ENCODE data around the gene STK4.

The STK4 gene

GRCh38 chr20:44952731-44953130, 13.6 kb upstream of the STK4 start:
- peaks cover 98% of the 10 kb centered on the region for H3K36me3 ChIP-seq (ENCODE audit: insufficient read depth, insufficient read length, low read length)

DNA sequence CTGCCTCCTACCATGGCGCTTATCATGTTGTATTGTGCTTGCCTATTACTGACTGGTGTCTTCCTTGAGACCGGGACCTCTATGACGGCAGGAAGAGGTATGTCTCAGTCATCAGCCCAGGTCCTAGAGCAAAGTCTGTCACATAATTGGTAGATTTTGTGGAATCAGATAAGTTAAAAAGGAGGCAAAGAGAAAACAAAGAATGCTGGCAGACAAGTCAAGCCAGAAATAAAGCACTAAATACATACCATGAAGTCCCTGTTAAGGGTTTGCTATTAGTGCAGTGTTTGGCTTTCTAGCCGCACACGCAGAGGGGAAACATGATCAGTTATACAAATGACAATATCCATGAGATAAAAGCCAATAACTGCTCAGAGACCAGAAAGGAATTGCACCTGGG, 12.1 kb upstream of the STK4 start:
- TF ChIP-seq YY1 (IDR thresholded peaks at IDR 0.05; ENCODE audit: insufficient read depth, insufficient read length): no peak
- no peak for DNase-seq (ENCODE audit: low read depth, low spot score)
- Histone ChIP-seq H3K9me3 (ENCODE audit: insufficient read depth, low read length) (no peaks in the 10 kb centered on the region), H3K27me3 (ENCODE audit: insufficient read depth, insufficient read length) (no peaks in the 10 kb centered on the region), H3K36me3 (ENCODE audit: insufficient read depth, insufficient read length, low read length) (peaks cover 94% of the 10 kb centered on the region), H3K4me3 (ENCODE audit: insufficient read length, low read depth) (no peak overlapping the region), H3K4me1 (ENCODE audit: insufficient read depth, insufficient read length) (no peaks in the 10 kb centered on the region), H3K9ac (ENCODE audit: insufficient read length, low read depth) (no peak overlapping the region)

More at GRCh38 chr20:44952731-44953130, 13.6 kb upstream of the STK4 start:
- Histone ChIP-seq H3K4me3 (ENCODE audit: insufficient read length, low read depth) (no peak overlapping the region), H3K4me1 (ENCODE audit: insufficient read depth, insufficient read length) (no peaks in the 10 kb centered on the region), H3K9ac (ENCODE audit: insufficient read length, low read depth) (no peak overlapping the region), H3K9me3 (ENCODE audit: insufficient read depth, low read length) (no peaks in the 10 kb centered on the region), H3K27me3 (ENCODE audit: insufficient read depth, insufficient read length) (no peaks in the 10 kb centered on the region)
- no peak for DNase-seq (ENCODE audit: low read depth, low spot score)
- no peak for TF ChIP-seq SUZ12 (IDR thresholded peaks at IDR 0.05; ENCODE audit: extremely low read depth, insufficient read depth, insufficient read length)
- TF ChIP-seq ZNF274 (IDR thresholded peaks at IDR 0.05; ENCODE audit: low read depth, low read length): no peak
- no peak for TF ChIP-seq YY1 (IDR thresholded peaks at IDR 0.05; ENCODE audit: insufficient read depth, insufficient read length)

GRCh38 chr20:44955270-44955669, 11.0 kb upstream of the STK4 start:
- H3K4me3 ChIP-seq (ENCODE audit: insufficient read length, low read depth): no peak overlapping the region
- H3K36me3 ChIP-seq (ENCODE audit: insufficient read depth, insufficient read length, low read length): peaks cover 84% of the 10 kb centered on the region
- H3K9me3 ChIP-seq (ENCODE audit: insufficient read depth, low read length): no peaks in the 10 kb centered on the region
- H3K9ac ChIP-seq (ENCODE audit: insufficient read length, low read depth): no peak overlapping the region
- no peaks in the 10 kb centered on the region for H3K27me3 ChIP-seq (ENCODE audit: insufficient read depth, insufficient read length)
- no peaks in the 10 kb centered on the region for H3K4me1 ChIP-seq (ENCODE audit: insufficient read depth, insufficient read length)
- TF ChIP-seq ZNF274 (IDR thresholded peaks at IDR 0.05; ENCODE audit: low read depth, low read length) (no peak), YY1 (IDR thresholded peaks at IDR 0.05; ENCODE audit: insufficient read depth, insufficient read length) (no peak), SUZ12 (IDR thresholded peaks at IDR 0.05; ENCODE audit: extremely low read depth, insufficient read depth, insufficient read length) (no peak)
- no peak for DNase-seq (ENCODE audit: low read depth, low spot score)

- H3K4me1 ChIP-seq (ENCODE audit: insufficient read depth, insufficient read length): no peaks in the 10 kb centered on the region
- H3K4me3 ChIP-seq (ENCODE audit: insufficient read length, low read depth): no peak overlapping the region
- H3K27me3 ChIP-seq (ENCODE audit: insufficient read depth, insufficient read length): no peaks in the 10 kb centered on the region
- no peak overlapping the region for H3K9ac ChIP-seq (ENCODE audit: insufficient read length, low read depth)
- peaks cover 73% of the 10 kb centered on the region for H3K36me3 ChIP-seq (ENCODE audit: insufficient read depth, insufficient read length, low read length)
- TF ChIP-seq ZNF274 (IDR thresholded peaks at IDR 0.05; ENCODE audit: low read depth, low read length) (no peak), YY1 (IDR thresholded peaks at IDR 0.05; ENCODE audit: insufficient read depth, insufficient read length) (no peak), SUZ12 (IDR thresholded peaks at IDR 0.05; ENCODE audit: extremely low read depth, insufficient read depth, insufficient read length) (no peak)
- DNase-seq (ENCODE audit: low read depth, low spot score): no peak
- H3K9me3 ChIP-seq (ENCODE audit: insufficient read depth, low read length): no peaks in the 10 kb centered on the region
Observed at GRCh38 chr20:44956410-44956809, 9.9 kb upstream of the STK4 start.

DNA sequence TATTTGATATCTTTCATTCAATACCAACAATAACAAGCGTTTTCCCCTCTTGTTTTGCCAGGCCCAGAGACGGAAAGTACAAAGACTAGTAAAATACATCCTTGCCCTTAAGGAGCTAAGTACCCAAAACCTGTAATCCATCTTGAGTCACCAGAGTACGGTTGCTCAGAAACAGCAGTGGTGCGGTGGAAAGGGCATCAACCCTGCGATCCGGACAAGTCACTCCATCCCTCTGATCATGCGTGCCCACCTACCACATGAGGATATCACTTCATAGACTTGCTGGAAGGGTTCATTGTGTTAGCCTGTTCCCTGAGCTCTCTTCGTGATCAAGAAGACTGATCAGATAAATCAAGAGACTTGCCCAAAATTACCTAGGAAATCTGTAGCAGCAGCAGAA, 8.0 kb upstream of the STK4 start:
- peaks cover 54% of the 10 kb centered on the region for H3K36me3 ChIP-seq (ENCODE audit: insufficient read depth, insufficient read length, low read length)
- H3K4me3 ChIP-seq (ENCODE audit: insufficient read length, low read depth): no peak overlapping the region
- TF ChIP-seq YY1 (IDR thresholded peaks at IDR 0.05; ENCODE audit: insufficient read depth, insufficient read length): no peak
- TF ChIP-seq SUZ12 (IDR thresholded peaks at IDR 0.05; ENCODE audit: extremely low read depth, insufficient read depth, insufficient read length): no peak
- no peak for TF ChIP-seq ZNF274 (IDR thresholded peaks at IDR 0.05; ENCODE audit: low read depth, low read length)
- H3K9ac ChIP-seq (ENCODE audit: insufficient read length, low read depth): no peak overlapping the region
- no peak for DNase-seq (ENCODE audit: low read depth, low spot score)
- H3K4me1 ChIP-seq (ENCODE audit: insufficient read depth, insufficient read length): no peaks in the 10 kb centered on the region
- no peaks in the 10 kb centered on the region for H3K9me3 ChIP-seq (ENCODE audit: insufficient read depth, low read length)
- no peaks in the 10 kb centered on the region for H3K27me3 ChIP-seq (ENCODE audit: insufficient read depth, insufficient read length)

DNA sequence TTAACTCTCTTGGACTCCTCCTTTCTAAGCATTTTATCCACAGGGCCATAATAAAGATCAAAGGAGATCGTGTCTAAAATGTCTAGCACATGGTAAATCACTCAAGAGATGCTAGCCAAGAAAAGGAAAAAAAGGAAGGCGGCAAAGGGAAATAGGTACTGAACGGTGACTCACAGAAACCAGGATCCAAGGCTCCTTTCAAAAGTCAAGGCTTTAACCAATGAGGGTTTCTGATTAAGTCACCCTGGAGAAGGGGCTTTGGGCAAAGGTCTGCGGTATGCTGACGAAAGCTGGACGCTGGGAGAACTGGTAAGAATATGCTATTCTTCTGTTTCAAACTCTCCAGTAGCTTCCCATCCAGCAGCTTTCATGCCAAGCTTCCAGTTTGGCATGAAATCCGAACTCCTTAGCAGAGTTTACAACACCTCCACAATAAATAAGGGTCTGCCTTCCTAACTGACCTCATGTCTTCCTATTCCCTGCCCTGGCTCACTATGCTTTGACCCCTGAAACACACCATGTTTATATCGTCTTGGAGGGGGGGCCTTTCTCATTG, 7.2 kb upstream of the STK4 start:
- H3K9me3 ChIP-seq (ENCODE audit: insufficient read depth, low read length): no peaks in the 10 kb centered on the region
- DNase-seq (ENCODE audit: low read depth, low spot score): no peak
- H3K36me3 ChIP-seq (ENCODE audit: insufficient read depth, insufficient read length, low read length): peaks cover 46% of the 10 kb centered on the region

DNA sequence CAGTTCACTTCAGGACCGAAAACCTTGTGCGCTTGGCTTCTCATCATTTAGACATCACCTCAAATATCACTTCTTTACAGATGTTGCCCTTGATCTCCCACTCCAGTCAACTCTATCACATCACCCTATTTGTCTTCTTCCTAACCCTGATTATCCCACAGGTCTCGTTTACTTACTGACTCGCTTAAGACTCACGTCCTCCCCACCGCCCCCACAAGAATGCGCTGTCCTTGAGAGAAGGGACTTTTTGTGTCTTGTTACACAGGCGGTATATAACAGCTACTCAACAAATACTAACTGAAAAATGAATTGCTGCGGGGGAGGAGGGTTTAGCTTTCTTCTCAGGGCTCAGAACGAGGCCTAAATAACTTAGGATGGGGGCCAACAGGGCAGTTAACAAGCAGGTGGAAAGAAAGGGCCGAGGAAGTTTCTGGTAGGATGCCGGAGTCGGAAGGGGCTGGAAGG, 6.6 kb upstream of the STK4 start:
- no peaks in the 10 kb centered on the region for H3K27me3 ChIP-seq (ENCODE audit: insufficient read depth, insufficient read length)
- no peak for DNase-seq (ENCODE audit: low read depth, low spot score)
- peak overlapping the region; percentile 45 for H3K4me3 ChIP-seq (ENCODE audit: insufficient read length, low read depth)

More for the DNA sequence above, 7.2 kb upstream of the STK4 start:
- Histone ChIP-seq H3K27me3 (ENCODE audit: insufficient read depth, insufficient read length) (no peaks in the 10 kb centered on the region), H3K4me3 (ENCODE audit: insufficient read length, low read depth) (peak overlapping the region; percentile 45), H3K4me1 (ENCODE audit: insufficient read depth, insufficient read length) (no peaks in the 10 kb centered on the region), H3K9ac (ENCODE audit: insufficient read length, low read depth) (peak overlapping the region; percentile 93)
- no peak for TF ChIP-seq ZNF274 (IDR thresholded peaks at IDR 0.05; ENCODE audit: low read depth, low read length)
- TF ChIP-seq YY1 (IDR thresholded peaks at IDR 0.05; ENCODE audit: insufficient read depth, insufficient read length): no peak
- TF ChIP-seq SUZ12 (IDR thresholded peaks at IDR 0.05; ENCODE audit: extremely low read depth, insufficient read depth, insufficient read length): no peak

More for the DNA sequence above, 6.6 kb upstream of the STK4 start:
- Histone ChIP-seq H3K36me3 (ENCODE audit: insufficient read depth, insufficient read length, low read length) (peaks cover 40% of the 10 kb centered on the region), H3K9me3 (ENCODE audit: insufficient read depth, low read length) (no peaks in the 10 kb centered on the region), H3K4me1 (ENCODE audit: insufficient read depth, insufficient read length) (no peaks in the 10 kb centered on the region), H3K9ac (ENCODE audit: insufficient read length, low read depth) (peak overlapping the region; percentile 93)
- no peak for TF ChIP-seq SUZ12 (IDR thresholded peaks at IDR 0.05; ENCODE audit: extremely low read depth, insufficient read depth, insufficient read length)
- TF ChIP-seq YY1 (IDR thresholded peaks at IDR 0.05; ENCODE audit: insufficient read depth, insufficient read length): no peak
- TF ChIP-seq ZNF274 (IDR thresholded peaks at IDR 0.05; ENCODE audit: low read depth, low read length): no peak

Measured in NT2/D1 (cell line).